LNCaP clone FGC (cell line): ENCODE data around the gene ARHGAP22.

ENCODE experiments used
- DNase-seq: peaks from one replicate; pipeline ENCODE4 v3.0.0-alpha.2; 2011; ENCODE audit warnings: low read depth
- H3K4me3 ChIP-seq: 2 replicates; pipeline ENCODE4 v1.5.1; 2011; ENCODE audit warnings: mild to moderate bottlenecking, low read depth, low read length, control low read depth
- TF ChIP-seq, protein P1 (sequence below): IDR thresholded peaks from 2 replicates; pipeline ENCODE4 v1.5.1; 2012; ENCODE audit warnings: mild to moderate bottlenecking; ENCODE audit not compliant: control insufficient read depth, insufficient read depth; ENCODE audit errors: extremely low read depth

Gene ARHGAP22

DNA sequence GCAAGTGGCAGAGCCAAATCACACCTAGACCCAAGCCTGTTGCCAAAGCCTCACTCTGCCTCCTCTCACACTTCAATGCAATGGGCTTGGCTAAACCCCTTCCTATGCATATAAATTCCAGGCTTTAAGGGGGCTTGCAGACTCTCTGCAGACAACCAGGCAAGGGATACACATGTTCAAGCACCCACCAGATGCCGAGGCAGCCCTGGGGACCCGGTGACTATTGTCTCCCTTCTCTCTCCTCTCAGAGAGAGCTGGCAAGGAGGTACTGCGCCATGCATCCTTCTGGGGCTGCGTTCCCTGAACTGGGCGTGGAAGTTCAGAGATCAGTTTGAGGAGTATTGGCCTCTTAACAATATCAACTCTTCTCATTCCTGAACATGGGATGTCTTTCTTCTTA is 131.2 kb downstream of the ARHGAP22 start:
- TF ChIP-seq, protein P1, sequence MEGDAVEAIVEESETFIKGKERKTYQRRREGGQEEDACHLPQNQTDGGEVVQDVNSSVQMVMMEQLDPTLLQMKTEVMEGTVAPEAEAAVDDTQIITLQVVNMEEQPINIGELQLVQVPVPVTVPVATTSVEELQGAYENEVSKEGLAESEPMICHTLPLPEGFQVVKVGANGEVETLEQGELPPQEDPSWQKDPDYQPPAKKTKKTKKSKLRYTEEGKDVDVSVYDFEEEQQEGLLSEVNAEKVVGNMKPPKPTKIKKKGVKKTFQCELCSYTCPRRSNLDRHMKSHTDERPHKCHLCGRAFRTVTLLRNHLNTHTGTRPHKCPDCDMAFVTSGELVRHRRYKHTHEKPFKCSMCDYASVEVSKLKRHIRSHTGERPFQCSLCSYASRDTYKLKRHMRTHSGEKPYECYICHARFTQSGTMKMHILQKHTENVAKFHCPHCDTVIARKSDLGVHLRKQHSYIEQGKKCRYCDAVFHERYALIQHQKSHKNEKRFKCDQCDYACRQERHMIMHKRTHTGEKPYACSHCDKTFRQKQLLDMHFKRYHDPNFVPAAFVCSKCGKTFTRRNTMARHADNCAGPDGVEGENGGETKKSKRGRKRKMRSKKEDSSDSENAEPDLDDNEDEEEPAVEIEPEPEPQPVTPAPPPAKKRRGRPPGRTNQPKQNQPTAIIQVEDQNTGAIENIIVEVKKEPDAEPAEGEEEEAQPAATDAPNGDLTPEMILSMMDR, result no peak
- no peak overlapping the region for H3K4me3 ChIP-seq
- DNase-seq, result no peak

DNA sequence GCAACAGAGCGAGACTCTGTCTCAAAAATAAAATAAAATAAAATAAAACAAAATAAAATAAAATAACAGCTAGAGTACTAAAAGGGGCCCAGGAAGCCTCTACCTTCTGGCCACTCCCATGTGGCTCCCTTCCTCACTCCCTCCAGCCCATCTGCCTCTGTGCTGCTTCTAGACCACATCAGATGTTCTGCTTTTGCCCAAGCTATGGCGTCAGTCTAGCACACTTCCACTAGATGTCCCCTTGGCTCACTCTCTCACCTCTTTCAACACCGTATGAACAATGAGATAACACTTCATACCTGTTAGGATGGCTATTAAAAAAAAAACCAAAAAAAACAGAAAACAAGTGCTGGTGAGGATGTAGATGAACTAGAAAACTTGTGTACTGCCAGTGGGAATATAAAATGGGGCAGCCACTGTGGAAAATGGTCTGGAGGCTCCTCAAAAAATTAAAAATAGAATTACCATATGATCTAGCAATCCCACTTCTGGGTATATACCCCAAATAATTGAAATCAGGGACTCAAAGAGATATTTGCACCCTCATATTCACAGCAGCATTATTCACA is 132.3 kb downstream of the ARHGAP22 start:
- DNase-seq, result no peak
- H3K4me3 ChIP-seq, result no peak overlapping the region
- TF ChIP-seq, protein P1, result no peak

DNA sequence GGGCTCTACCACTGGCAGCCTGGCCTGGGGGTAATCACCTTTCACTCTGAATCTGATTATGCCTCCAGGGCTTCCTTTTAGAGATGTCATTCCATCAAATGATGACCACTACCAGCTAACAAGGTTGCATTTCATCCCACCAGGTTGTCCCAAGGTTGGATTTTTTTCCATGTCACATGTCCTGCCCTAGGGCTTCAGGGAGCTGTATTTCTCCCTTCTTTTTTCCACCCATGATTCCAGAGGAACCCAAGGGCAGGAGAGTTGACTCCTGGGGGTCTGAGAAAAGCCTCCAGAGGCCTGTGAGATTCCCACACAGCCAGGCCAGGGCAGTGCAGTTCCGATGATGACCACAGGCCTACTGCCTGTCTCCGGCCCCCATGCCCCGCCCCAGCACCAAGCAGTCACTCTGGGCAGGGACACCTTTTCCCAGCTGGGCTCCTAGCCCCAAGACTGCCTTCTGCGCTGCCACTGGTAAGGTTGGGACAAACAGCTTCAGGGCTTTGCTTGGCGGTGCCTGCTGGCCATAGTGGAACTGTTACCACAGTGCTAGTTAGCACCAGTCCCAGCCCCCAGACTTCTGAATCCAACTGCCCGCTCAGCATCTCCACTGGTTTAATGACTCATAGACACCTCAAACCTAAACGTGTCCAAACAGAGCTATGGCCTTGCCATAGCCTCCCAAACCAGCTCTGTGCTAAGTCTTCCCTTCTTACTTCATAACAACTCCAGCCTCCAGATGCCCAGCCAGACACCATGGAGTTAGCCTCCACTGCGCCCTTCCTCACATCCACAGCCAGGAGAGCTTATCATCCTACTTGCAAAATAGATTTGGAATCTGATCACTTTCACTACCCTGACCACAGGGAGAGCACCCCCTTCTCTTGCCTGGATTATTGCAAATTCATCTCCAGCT is 133.7 kb downstream of the ARHGAP22 start:
- DNase-seq, result no peak
- no peak overlapping the region for H3K4me3 ChIP-seq
- TF ChIP-seq, protein P1, result no peak

DNA sequence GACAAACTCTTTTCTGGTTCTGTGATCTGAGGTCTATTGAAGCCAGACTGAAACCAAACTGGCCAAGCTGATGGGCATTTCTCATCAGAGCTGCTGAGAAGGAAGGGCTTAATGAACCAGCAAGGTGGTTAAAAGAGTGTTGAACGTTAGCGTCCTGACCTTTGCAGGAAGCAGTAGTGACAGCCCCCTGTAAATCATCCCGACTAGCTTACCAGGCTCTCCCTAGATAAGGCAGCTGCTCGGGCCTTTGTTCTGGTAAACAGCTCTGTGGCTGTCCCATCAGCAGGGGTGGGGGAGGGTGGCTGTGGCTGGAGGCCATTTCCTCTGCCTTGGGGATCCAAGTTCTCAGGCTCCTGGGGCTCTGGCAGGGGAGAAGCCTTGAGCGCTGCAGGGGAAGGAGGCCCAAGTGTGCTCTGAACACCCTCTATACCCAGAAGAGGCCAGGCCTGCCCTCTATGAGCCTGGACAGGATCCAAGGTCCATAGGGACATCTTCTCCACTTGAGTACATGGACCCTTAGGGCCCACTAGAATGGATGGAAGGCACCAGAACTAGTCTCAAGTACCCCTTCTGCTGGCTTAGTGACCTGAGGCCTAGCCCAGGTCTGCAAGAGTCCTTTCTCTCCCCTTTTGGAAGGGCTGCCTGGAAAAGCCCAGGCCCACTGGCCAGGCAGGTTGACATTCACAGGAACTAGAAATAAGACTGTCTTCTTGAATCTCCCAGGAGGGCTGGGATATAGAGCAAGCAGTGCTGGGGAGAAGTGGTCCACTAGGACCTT is 134.6 kb downstream of the ARHGAP22 start:
- TF ChIP-seq, protein P1, result no peak
- H3K4me3 ChIP-seq, result no peak overlapping the region
- DNase-seq, result no peak

DNA sequence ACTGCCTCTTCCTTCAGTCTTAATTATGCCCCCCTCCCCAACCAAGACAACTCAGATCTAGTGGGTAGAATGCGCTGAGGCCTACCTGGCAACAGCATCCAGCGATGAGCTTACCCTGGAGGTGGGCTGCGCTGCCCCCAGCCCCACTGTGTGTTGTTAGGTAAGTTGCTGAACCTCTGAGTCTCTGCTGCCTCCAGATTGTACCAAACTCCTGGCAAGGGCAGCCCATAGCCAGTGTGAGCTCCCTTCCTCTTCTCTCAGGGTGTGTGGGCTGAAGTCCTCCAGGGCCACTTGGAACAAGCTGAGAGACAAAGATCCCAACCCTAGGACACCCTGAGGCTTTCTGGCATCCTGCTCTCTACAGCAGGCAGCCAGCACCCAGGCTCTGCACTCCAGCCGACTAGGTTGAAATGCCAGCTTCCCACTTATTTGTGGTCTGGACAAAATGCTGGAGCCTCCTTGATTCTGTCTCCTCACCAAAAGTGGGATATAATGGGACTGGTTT is 135.3 kb downstream of the ARHGAP22 start:
- TF ChIP-seq, protein P1, result no peak
- no peak for DNase-seq
- no peak overlapping the region for H3K4me3 ChIP-seq

DNA sequence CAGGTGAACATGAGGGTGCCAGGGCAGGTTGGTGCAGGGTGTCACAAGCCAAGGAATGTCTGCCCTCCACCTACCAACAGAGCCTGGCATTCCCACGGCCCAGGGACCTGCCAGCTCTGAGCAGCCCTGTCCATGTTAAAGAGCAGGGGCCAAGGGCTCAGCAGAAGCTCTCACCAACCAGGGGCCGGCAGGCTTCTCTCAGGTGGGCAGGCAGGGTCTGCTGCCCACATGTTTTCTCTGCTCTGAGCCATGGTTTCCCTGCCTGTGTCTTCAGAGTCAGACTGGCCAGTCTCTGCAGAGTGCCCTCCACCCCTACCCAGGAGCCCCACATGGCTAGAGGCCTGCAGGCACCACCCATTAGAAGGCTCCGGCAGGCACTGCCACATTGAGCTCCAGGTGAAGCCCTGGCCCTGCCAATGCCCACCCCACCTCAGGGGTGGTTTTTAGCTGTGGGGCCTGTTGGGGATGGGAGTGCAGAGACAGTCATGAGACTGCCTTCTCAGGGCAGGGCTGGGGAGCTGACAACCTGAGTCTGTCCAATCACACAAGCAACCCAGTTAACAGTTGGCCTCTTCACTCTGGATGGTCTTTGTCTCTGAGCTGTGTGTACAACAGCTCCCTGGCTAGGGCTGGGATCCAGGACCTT is 135.9 kb downstream of the ARHGAP22 start:
- no peak for DNase-seq
- TF ChIP-seq, protein P1, result no peak
- H3K4me3 ChIP-seq, result no peak overlapping the region
